ENCODE results near the gene NPM3. TPM values are rescaled to one million over a fixed set of nuclear protein-coding genes. Genes with fewer than 3 reads are reported as not detected.

NPM3 gene
- total and polyA plus RNA-seq, 12 donors: 14.7 to 51.5 (median 31.0) TPM

DNA sequence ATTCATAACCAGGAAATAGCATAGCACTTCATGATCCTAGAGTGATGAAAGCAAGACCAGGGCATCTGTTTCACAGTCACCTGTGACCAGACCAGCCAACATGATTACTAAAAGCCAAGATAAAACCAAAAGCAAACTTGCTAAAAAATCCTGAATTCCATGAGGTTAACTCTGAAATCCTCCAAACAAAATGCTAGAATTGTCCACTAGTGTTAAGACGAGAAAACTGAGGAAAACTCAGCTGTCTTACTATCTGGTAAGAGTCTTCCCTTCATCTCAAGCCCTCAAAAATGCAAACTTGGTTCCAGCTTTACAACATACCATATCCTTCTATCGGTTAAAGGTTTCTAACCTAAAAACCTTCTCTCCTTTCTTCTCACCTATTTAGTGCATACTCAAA lies 1.3 kb upstream of the NPM3 start:
- no peak overlapping the region for H3K27ac ChIP-seq
- no peak for TF ChIP-seq POLR2A (IDR thresholded peaks at IDR 0.05)
- TF ChIP-seq CTCF (IDR thresholded peaks at IDR 0.05): no peak
- 89 to 96% (median 91%) methylated on average over 2 of the region's 2 CpGs for WGBS, 4 donors
- peaks cover 15 to 23% of the 10 kb centered on the region in 2 donors for H3K4me1 ChIP-seq (replicated peaks in 1 of 2)
- no peak overlapping the region for H3K4me3 ChIP-seq
- no peaks in the 10 kb centered on the region for H3K9me3 ChIP-seq (replicated peaks in 1 of 3)
- no peaks in the 10 kb centered on the region for H3K27me3 ChIP-seq
- intact Hi-C loops (cut with DNase I): loop anchor here in 1 of 2 donors (5.0 kb wide), 1 partner anchor 182 kb away; no protein-coding TSS in a partner anchor
- peaks cover 0 to 46% of the 10 kb centered on the region in 2 donors for H3K36me3 ChIP-seq (replicated peaks in 1 of 2)
- DNase-seq: no peak

GRCh38 chr10:101783736-101784118 lies 481 bp upstream of the NPM3 start:
- 55 to 66% (median 56%) methylated on average over 10 of the region's 10 CpGs for WGBS, 4 donors
- DNase-seq: peak in 1 of 7 donors; percentile 40
- peak overlapping the region in 3 of 4 donors; percentile 15 to 88 (median 88) for H3K4me3 ChIP-seq
- H3K9me3 ChIP-seq (replicated peaks in 1 of 3): no peaks in the 10 kb centered on the region
- peaks cover 0 to 38% of the 10 kb centered on the region in 2 donors for H3K36me3 ChIP-seq (replicated peaks in 1 of 2)
- intact Hi-C loops (cut with DNase I): loop anchor here in 1 of 2 donors (5.0 kb wide), 1 partner anchor 181 kb away; no protein-coding TSS in a partner anchor
- peaks cover 23 to 31% of the 10 kb centered on the region in 2 donors for H3K4me1 ChIP-seq (replicated peaks in 1 of 2)
- TF ChIP-seq CTCF (IDR thresholded peaks at IDR 0.05) (no peak), POLR2A (IDR thresholded peaks at IDR 0.05) (no peak)
- H3K27me3 ChIP-seq: peaks cover 1% of the 10 kb centered on the region
- peak overlapping the region in 3 of 5 donors; percentile 11 to 53 (median 17) for H3K27ac ChIP-seq

DNA sequence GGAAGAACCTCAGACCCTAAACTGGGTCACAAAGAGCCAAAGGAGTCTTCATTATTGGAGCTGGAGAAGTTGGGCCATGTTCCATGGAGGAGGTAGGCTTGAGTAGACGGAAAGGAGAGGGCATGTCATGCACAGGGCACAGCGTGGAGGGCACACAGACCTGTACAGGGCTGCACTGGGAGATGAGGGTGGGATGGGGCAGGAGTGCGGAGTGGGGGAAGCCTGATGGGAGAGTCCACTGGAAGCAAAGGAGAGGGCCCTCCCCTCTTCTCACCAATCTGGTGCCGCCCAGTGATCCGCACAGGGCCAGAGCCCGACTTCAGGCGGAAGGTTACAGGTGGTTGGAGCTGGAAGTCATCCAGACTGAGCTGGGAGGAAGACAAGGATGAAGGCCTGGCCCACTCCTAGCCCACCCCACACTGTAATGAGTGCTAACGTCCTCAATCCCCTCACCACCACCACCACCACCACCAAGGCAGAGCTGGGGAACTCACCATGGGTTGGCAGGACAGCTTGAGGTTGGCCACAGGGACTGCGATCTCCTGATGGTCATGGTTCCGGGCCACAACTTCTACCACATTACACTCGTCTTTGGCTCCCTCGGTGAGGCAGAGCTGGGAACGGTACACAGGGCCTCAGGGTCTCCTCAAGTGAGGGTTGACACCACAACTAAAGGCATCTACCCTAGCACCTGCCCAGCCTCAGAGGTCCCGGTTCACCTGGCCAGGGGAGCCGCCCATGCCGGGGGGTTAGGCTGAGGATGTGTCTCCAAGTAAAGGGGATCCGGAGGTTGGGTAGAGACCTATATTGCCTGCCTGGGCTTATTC lies 1.0 kb downstream of the NPM3 start:
- peaks cover 23 to 34% of the 10 kb centered on the region in 2 donors for H3K4me1 ChIP-seq (replicated peaks in 1 of 2)
- peaks cover 10% of the 10 kb centered on the region for H3K27me3 ChIP-seq
- TF ChIP-seq CTCF (IDR thresholded peaks at IDR 0.05) (no peak), POLR2A (IDR thresholded peaks at IDR 0.05) (no peak)
- intact Hi-C loops (cut with DNase I): loop anchor here (2.0 to 5.0 kb wide), 2 partner anchors 179 to 180 kb away; no protein-coding TSS in a partner anchor
- 52 to 71% (median 55%) methylated on average over 11 to 17 of the region's 17 CpGs for WGBS, 4 donors
- H3K27ac ChIP-seq: no peak overlapping the region
- peak overlapping the region in 2 of 4 donors; percentile 88 for H3K4me3 ChIP-seq
- H3K9me3 ChIP-seq (replicated peaks in 1 of 3): no peaks in the 10 kb centered on the region
- peaks cover 0 to 23% of the 10 kb centered on the region in 2 donors for H3K36me3 ChIP-seq (replicated peaks in 1 of 2)
- DNase-seq: no peak

DNA sequence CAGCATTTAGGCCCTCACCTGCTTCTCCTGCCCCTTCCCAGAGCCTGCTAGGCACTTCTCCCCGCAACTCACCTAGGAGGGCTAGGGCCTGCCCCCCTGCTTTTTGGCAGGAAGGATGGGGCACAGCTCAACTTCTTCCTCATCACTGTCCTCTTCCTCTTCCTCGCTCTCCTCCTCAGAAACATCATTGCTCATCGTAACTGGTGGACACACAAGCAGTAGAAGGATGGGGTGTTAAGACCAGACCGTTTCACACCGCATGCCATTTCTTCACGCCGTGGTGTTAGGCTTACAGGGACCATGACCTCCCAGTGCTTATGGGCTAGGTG lies 1.6 kb downstream of the NPM3 start:
- no peak overlapping the region for H3K4me3 ChIP-seq
- TF ChIP-seq POLR2A (IDR thresholded peaks at IDR 0.05) (no peak), CTCF (IDR thresholded peaks at IDR 0.05) (no peak)
- H3K4me1 ChIP-seq (replicated peaks in 1 of 2): peaks cover 23 to 34% of the 10 kb centered on the region in 2 donors
- H3K27ac ChIP-seq: no peak overlapping the region
- intact Hi-C loops (cut with DNase I): loop anchor here (2.0 to 5.0 kb wide), 2 partner anchors 179 kb away; no protein-coding TSS in a partner anchor
- 80 to 89% (median 83%) methylated on average over 7 of the region's 7 CpGs for WGBS, 4 donors
- H3K9me3 ChIP-seq (replicated peaks in 1 of 3): no peaks in the 10 kb centered on the region
- peaks cover 0 to 17% of the 10 kb centered on the region in 2 donors for H3K36me3 ChIP-seq (replicated peaks in 1 of 2)
- DNase-seq: no peak
- H3K27me3 ChIP-seq: peaks cover 13% of the 10 kb centered on the region
